SIG-M5 treated with dmso at 0.1 percent for 504 hours (cell line): Measurements from ENCODE around the gene GNLY.

Source experiments
- DNase-seq: peaks from one replicate; lab custom pipeline; 2025; ENCODE audit not compliant: unreplicated experiment; lab: John Stamatoyannopoulos, UW

GNLY gene

DNA sequence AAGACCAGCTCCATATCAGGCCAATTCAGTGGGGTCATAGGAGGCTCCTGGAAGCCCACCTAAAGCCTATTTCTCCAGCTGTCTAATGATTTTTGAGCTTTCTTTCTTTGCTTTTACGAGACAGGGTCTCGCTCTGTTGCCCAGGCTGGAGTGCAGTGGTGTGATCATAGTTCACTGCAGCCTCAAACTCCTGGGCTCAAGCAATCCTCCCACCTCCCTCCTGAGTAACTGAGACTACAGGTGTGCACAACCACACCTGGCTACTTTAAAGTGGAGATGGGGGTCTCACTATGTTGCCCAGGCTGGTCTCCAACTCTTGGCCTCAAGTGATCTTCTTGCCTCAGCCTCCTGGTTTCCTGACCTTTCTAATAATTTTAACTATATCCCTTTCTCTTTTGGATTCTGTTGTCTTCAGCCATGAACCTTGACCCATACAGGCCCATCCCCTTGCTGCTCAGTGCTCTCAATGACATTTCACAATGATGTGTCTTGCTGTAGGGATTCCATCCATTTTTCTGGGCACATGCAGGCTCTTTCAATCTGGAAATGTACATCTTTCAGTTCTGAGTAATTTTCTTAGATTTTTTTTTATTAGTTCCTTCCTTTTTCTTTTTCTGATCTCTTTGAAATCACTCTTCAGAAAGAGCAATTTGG lies 29.7 kb downstream of the GNLY start:
- DNase-seq: no peak

DNA sequence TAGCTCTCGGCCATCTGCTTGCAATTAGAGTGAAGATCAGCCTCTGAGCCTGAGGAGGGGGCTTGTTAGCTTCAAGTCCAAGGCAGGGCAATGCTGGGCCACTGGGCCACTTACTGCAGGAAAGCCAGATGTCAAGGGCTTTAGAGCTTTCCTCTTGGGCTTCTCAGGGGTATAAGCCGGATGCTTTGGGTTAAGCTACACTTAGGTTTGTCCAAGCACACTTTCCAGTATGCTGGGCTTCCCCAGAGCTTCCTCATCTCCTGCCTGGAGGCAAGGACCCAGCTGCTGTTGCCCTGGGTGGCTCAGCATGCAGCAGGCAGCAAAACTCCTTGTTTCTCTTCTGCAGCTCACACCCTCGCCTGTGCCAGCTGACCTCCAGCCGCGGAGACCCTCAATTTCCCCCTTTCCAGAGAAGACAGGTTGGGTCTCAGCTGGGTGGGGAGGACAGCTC lies 30.6 kb downstream of the GNLY start:
- no peak for DNase-seq

DNA sequence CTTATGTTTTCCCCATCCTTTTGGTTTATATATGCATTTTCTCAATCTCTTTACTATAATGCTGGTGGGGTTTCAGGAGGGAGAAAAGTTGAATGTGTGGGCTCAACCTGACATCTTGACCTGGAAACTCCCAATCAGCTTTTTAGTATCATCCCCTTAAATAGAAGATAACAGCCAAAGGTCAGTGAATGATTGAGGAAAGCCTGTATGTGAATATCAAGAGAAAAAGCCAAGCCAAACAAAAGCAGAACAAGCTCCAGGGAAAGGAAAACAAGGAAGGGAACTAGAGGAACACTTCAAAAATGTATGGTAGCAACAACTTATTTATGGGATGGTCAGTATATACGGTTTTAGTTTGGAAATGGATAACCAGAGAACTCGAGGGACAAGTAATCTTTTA lies 31.3 kb downstream of the GNLY start:
- DNase-seq: no peak

DNA sequence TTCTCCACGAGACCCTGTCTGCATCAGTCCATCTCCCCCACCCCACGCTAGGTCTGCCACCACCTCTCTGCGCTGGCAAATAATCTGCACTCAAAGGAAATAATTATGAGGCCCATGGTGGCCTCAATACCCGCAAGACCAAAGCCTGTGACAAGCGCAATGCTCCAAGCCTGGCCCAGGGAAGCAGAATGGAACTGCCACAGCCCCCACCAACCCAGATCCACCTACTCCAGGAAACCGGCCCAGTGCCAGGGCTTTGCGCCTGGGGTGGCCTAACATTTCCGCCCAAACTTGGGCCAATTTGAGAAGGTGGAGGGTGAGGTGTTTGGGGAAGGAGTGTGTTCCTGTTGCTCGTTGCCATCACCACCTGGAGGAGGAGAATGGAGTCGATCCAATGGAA lies 33.6 kb downstream of the GNLY start:
- DNase-seq: no peak

DNA sequence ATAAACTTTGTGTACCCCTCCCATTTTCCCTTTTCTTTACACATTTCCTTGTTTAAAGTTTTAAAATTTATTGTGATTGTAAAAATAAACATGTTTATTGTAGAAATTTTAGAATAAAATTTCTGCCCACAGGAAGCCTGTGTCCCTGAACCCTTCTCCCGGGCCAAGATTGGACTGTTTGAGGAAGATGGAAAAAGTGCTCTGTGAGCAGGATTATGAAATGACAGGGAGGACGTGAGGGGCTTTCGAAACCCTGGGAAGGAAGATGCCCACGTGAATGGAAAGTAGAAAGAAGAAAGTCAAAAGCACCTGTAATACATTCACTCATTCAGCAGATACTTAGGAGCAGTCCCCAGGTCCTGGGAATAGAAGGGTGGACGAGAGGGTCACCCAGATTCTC lies 34.2 kb downstream of the GNLY start:
- no peak for DNase-seq

DNA sequence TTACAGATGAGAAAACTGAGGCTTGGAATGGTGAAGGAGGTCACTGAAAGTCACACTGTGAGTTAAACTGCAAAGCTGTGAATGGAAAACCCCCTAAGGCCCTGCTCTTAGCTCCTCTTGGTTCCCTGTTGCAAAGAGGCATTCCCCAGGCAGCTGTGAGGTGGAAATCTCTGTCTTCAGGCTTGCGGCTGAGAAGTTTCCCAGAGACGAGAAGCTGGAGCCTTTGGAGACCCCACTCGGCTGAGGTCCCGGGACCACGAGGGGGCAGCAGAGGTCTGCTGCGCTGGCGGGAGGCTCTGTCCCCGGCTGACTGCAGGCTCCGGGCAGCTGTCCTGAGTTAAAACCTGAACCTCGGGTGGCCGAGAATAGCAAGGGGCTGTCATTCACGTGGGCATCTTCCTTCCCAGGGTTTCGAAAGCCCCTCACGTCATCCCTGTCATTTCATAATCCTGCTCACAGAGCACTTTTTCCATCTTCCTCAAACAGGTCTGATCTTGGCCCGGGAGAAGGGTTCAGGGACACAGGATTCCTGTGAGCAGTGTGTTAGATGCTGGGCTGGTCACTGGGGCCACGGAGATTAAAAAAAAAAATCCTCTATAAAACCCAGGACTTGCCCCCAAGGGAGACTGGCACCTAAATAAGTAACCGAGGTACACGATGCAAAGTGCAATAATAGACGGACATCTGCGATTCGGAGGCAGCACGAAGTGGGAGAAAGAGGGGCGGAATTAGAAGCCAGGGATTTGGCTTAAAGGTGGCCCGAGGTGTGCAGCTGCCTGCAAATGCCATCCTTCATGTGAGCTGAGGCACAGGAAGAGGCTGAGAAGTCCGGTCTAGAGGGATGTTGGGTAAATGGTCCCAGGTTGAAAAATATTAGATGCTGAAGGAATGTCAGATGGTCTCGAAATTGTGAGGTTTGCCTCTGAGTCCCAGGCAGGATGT lies 35.0 kb downstream of the GNLY start:
- DNase-seq: peak; percentile 80

DNA sequence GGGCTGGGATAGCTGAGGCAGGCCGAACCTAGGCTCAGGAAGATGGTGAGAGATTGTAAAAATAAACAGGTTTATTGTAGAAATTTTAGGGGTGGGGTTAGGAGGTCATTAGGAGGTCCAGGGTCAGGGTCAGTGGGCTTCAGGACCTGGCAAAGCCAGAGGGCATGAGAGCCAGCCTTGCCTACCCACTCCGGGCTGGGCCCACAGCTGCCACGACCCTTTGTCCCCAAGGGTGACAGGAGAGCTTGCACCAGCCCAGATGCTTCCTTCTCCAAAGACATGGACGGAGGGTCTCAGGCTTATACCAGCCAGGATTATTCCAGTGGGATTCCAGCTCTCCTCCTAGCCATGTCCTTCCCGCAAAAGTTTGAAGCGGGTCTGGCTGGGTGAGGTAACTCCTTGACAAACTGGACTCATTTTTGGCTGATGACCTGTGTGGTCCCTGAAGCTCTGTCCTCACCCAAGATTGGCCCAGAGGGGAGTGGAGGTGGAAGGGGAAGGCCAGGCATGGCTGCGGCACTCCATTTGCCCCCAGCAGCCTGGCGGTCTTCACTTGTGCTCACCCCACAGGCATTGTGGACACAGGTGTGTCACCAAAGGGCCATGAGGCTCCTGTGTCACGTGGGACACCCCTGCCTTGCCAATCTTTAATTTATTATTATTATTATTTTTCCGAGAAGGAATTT lies 35.8 kb downstream of the GNLY start:
- DNase-seq: no peak

DNA sequence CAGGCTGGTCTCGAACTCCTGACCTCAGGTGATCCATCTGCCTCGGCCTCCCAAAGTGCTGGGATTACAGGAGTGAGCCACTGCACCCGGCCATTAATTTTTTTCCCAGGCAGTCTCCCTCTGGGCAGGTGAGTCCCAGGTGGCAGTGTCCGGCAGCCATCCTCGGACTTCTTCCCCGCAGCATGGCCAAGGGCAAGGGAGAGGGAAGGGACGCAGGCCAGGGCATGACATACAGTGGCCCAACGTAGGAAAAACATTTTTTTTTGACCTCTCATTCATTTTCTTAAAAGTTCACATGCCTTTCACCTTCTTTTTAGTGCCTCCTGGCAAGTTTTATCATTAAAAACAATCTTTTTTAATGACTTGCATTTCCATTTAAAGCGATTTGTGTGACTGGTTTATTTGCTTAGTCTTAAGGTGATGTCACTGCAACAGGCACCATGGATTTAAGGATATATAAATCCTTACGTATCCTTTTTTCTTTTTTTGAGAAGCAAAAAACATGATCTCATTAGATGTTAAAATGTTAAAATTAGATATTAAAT lies 36.6 kb downstream of the GNLY start:
- DNase-seq: no peak

DNA sequence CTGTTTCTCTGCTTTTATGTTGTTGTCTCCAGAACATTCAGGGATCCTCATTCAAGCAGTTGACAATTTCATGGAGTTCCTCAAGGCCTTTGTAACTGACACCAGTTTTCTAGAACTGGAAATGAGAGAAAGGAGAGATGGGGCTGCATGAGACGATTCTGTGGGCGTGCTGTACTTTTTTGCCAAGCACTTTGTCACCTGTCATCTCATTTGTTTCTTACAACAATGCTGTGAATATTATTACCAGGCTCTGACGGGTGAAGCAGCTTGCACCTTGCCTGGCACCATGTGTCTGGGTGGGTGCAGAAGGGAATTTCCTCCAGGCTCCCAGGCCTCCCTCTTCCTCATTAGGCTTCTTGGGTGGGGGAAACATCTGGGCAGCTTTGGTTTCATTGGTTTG lies 37.4 kb downstream of the GNLY start:
- DNase-seq: no peak

DNA sequence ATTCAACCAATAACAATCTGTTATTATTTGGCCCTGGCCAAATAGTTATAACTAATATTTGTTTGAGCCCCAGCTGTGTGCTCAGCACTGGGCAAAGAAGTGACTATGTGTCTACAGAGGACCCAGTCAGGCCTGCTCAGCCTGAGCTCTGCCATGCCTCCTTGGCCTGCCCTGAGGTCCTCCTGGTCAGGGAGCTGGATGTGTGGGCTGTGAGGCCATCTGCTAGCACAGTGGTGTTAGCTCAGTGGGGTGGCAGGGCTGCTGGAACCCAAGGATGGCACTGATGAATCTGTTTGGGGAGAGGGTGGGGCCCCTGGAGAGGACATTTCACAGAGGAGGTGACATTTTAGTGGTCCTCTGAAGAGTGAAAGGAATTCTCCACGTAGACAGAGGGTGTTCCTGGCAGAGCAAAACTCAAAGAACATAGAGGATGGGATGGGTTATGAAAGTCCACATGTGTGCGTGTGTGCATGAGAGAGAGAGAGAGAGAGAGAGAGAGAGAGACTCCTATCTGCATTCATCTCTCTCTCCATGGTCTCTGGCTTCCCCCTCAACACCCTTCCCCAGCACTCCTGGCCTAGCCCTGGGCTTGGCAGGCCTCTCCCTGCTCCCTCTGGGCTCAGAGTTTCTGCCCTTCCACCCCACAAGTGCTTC lies 38.4 kb downstream of the GNLY start:
- no peak for DNase-seq

DNA sequence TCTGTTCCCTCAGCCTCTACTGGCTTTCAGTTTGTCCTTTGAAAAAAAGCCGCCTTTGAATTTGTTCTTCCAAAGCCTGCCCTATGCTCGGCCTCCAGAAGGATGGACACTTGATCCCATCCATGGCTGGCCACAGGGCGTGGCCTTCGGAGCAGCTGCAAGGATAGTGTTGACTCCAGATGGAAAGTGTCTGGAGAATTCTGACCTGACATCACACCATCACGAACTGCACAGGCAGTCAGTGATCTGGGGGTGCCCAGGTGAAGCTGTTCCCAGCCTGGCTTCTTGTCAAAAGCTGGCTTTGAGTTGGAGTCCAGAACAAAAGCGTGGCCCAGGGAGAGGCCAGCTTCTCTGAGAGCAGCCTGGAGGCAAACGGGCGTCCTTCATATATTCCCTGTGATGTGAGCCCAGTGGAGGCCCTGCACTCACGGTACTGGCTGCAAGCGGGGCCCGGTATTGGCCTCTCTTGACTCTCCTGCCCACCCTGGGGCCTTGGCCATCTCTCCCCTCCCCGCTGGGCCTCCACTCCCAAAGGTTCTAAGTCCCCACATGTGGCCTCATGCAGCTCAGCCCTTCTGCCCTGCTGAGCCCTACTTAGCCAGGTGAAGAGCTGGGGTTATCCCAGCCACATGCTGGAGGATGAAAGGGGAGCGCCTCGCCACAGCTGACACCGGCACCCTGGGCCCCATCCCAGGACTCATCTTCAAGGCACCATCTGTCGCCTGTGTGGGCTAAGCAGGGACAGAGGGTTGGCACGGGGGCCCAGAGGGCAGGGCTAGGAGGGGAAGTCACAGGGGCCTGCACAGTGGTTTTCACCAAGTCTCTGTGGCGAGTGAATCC lies 39.2 kb downstream of the GNLY start:
- DNase-seq: no peak

DNA sequence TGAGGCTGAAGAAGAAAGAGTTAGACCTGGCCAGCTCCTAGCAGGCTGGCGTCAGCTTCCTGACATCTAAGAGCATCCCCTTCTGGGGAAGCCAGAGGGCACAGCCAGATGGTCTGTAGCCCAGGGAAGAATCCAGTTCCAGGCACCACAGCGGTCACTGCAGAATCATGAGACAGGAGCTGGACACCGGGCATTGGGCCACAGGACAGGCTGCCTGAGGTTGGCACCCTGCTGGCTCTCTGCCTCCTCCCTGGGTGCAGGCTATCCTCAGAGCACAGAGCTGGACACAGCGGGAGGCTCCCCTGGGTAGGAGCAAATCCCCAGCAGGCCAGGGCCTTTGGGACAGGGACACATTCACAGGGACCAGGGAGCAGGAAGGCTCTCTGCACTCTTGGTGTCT lies 39.9 kb downstream of the GNLY start:
- DNase-seq: no peak

DNA sequence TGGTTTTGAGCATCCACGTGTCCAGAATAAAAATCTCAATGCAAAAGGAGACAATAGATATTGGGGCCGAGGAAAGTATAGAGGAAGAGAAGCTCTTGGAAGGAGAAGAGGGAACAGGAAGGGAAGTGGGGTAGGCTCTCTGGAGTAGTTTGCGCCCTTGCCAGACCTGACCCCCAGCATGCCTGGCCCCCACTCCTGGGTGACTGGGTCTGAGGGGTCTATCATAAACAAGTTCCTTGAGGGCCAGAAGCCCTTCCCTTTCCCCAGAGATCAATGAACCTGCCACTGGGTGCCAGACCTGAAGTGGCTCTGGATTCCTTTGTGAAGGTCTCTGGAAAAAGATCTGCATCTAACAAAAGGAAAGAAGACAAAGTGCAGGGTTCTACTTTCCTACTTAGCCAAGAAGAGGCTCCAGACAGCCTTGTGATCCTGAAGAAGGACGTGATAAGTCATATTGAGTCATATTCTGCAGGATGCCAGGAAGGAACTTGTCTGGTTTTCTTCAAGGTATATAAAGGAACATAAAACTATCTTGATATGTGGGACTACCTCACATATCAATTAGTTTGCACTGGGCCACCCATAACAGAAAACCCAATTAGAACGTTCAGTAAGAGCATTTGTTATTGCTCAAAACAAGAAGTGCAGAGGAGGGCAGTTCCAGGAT lies 40.9 kb downstream of the GNLY start:
- DNase-seq: no peak

DNA sequence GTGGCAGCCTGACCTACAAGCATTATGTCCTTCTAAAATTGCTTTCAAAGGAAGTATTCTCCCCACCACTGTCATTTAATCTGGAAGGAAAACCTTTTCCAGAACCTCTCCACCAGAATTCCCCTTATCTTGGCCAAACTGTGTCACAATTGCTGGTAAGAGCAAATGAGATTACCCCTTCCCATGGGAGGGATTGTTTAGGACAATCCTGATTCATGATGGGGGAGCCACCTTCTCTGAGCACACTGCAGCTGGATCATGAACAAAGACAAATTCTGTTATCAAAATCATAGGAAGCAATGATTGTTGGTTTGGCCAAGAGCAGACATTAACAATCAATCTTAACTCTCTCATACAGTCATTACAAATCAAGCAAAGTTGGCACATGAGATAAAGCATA lies 41.5 kb downstream of the GNLY start:
- no peak for DNase-seq

DNA sequence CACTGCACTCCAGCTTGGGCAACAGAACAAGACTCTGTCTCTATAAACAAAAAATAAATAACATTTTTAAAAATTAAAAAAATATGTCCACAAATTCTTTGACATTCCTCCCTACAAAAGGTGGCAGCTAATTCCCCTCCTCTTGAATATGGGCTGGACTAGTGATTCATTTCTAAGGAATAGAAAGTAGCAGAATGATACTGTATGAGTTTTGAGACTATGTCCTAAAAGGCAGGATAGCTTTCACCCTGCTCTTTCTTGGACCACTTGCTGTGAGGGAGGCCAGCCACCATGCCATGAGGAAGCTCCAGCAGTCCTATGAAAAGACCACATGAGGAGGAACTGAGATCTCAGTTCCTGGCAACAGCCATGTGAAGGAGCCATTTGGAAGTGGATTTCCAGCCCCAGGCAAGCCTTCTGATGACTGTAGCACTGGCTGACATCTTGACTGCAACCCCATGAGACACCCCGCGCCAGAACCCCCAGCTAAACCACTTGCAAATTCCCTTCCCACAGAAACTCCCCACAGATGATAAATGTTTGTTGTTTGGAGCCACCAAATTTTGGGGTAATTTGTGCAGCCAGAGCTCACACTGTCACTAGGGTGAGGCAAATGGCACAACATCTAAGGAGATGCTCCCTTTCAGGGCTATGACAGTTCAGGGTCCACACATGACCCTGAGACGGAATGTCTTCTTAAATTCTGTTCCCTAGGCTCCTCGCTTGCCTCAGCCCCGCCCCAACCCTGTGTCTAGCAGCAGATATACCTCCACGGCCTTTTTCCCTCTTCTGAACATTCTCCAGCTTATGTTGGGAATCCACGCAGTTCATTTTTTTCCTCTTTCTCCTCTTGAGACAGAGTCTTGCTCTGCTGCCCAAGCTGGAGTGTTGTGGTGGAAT lies 42.5 kb downstream of the GNLY start:
- no peak for DNase-seq

DNA sequence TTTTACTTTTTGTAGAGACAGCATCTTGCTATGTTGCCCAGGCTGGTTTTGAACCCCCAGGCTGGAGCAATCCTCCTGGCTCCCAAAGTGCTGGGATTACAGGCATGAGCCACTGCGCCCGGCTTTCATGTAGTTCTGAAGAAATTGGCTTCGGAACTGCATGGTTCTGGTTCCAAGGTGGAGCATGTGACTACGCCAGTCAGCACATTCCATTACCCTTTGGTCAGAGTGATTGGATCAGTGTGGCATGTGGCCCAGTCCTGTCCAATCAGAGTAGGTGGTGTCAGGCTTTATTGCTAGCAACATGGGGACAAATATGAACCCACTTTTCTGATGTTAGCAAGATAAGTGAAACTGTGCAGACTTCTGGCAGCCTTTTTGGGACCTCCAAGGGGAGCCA lies 43.3 kb downstream of the GNLY start:
- DNase-seq: no peak

DNA sequence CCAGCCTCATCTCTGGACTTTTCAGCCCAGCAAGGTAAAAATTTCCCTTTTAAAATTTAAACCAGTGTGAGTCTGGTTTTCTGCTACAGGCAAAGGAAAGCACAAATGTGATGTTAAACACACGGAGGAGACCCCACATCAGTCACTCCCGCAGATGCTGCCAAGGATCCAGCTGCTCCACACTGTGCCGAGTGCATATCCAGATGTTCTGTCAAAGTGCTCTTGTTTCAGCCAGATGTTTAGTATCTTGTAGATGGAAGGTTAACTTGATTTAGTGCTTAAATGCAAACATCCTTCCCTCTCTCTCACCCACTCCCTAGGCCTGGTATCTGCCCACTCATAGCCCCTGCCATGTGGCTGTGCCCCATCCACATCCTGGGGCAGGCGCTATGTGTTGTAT lies 43.8 kb downstream of the GNLY start:
- no peak for DNase-seq

DNA sequence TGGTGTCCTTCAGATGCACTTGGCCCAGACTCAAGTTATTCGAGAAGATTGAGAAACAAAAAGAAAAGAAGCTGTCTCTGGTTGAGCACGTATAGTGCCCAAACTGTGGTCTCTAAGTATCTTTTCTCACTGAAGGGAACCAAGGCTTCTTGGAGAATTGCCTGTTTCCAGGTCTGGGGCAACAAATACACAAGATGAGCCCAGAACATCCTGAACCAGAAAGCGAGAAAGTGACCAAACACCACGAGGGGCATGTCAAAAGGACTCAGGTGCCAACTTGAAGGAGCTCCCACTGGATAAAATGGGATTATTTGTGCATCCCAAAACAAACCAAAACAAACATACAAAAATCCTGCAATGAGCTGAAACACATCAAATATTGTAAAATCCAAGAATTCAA lies 46.0 kb downstream of the GNLY start:
- no peak for DNase-seq
